Fibroblast of lung (primary cell): ENCODE data around the gene ADCY9. TPM values are rescaled to one million over a fixed set of nuclear protein-coding genes. Genes with fewer than 3 reads are reported as not detected.

Experiments
- DNase-seq, 2 donors: peaks; one replicate each; pipeline versions ENCODE4 v3.0.0 to v3.0.0-alpha.2; 2010; ENCODE audit warnings: low read depth in 2 of 2
- H2AFZ ChIP-seq: 2 replicates; pipeline ENCODE4 v1.5.1; 2012; ENCODE audit warnings: low read length, control low read depth, inconsistent platforms
- H3K27ac ChIP-seq: 2 replicates; pipeline ENCODE4 v1.5.1; 2011; ENCODE audit warnings: low read length, control low read depth; ENCODE audit not compliant: insufficient read depth
- H3K27me3 ChIP-seq: 2 replicates; pipeline ENCODE4 v1.5.1; 2011; ENCODE audit warnings: mild to moderate bottlenecking, low read length; ENCODE audit not compliant: control insufficient read depth, insufficient read depth
- H3K36me3 ChIP-seq: 2 replicates; pipeline ENCODE4 v1.5.1; 2011; ENCODE audit warnings: low read length; ENCODE audit not compliant: control insufficient read depth, insufficient read depth
- H3K4me1 ChIP-seq: 2 replicates; pipeline ENCODE4 v1.5.1; 2011; ENCODE audit warnings: low read length; ENCODE audit not compliant: control insufficient read depth, insufficient read depth; ENCODE audit errors: extremely low read depth
- H3K4me2 ChIP-seq: 2 replicates; pipeline ENCODE4 v1.5.1; 2011; ENCODE audit warnings: low read length, control low read depth; ENCODE audit not compliant: insufficient read depth; ENCODE audit errors: extremely low read depth
- H3K4me3 ChIP-seq, 4 experiments: fragments of 200-600 bp in 1 of 4; sonication (generic) in 1 of 4; replicated peaks in 1 of 4; 2 replicates each; pipeline ENCODE4 v1.5.1; 2011 to 2016; ENCODE audit warnings: low read length in 4 of 4, low read depth in 3 of 4, mild to moderate bottlenecking in 3 of 4, control low read depth in 2 of 4, inconsistent platforms in 1 of 4, mixed read lengths in 1 of 4; ENCODE audit not compliant: insufficient read depth in 1 of 4; ENCODE audit errors: control extremely low read depth in 1 of 4
- H3K79me2 ChIP-seq: 2 replicates; pipeline ENCODE4 v1.5.1; 2012; ENCODE audit warnings: mild to moderate bottlenecking, low read length, inconsistent platforms; ENCODE audit not compliant: control insufficient read depth, insufficient read depth
- H3K9ac ChIP-seq: 2 replicates; pipeline ENCODE4 v1.5.1; 2011; ENCODE audit warnings: mild to moderate bottlenecking, low read length, control low read depth; ENCODE audit not compliant: insufficient read depth
- H3K9me3 ChIP-seq: 2 replicates; pipeline ENCODE4 v1.5.1; 2012; ENCODE audit warnings: low read depth, low read length; ENCODE audit not compliant: control insufficient read depth, insufficient read depth
- H4K20me1 ChIP-seq: 2 replicates; pipeline ENCODE4 v1.5.1; 2011; ENCODE audit warnings: low read length; ENCODE audit not compliant: control insufficient read depth, insufficient read depth; ENCODE audit errors: extremely low read depth
- CTCF ChIP-seq, 2 donors: IDR thresholded peaks in 1 of 2; conservative IDR thresholded peaks in 1 of 2; 1 replicate in 1 of 2; 2 replicates in 1 of 2; pipeline ENCODE4 v1.5.1; 2011 to 2012; ENCODE audit warnings: low read length in 2 of 2, control low read depth in 1 of 2, inconsistent platforms in 1 of 2, low read depth in 1 of 2, mild to moderate bottlenecking in 1 of 2
- EZH2 ChIP-seq: IDR thresholded peaks from 2 replicates; pipeline ENCODE4 v1.5.1; 2012; ENCODE audit warnings: low read length, control low read depth, mild to moderate bottlenecking; ENCODE audit errors: missing control alignments
- polyA plus RNA-seq, 2 donors: library from polyadenylated mRNA; depleted of rRNA in 1 of 2; stranded (reverse) in 1 of 2; unstranded in 1 of 2; fragments of >200 nt; gene quantifications; 2 replicates each; pipeline ENCODE4 v1.2.1, GENCODE V29; 2011 to 2012; ENCODE audit warnings: missing spikeins in 1 of 2
- total RNA-seq: library from RNA; depleted of rRNA; stranded (reverse); fragments of >200 nt; gene quantifications from 2 replicates; pipeline ENCODE4 v1.2.1, GENCODE V29; 2014

Gene ADCY9
- total and polyA plus RNA-seq, 2 donors (not counting 1 experiment from before 2014, with no cell fraction given), result 22.1 to 37.0 TPM

GRCh38 chr16:4008116-4008515, 108.1 kb downstream of the ADCY9 start:
- Histone ChIP-seq H3K79me2 (no peaks in the 10 kb centered on the region), H4K20me1 (no peaks in the 10 kb centered on the region), H2AFZ (no peak overlapping the region), H3K4me1 (no peaks in the 10 kb centered on the region), H3K27me3 (no peaks in the 10 kb centered on the region), H3K4me2 (no peak overlapping the region), H3K36me3 (no peaks in the 10 kb centered on the region), H3K4me3 (no peak overlapping the region), H3K9me3 (no peaks in the 10 kb centered on the region), H3K27ac (no peak overlapping the region), H3K9ac (no peak overlapping the region)
- TF ChIP-seq EZH2 (no peak), CTCF (conservative IDR thresholded peaks at IDR 0.05 in 1 of 2, IDR thresholded peaks at IDR 0.05 in 1 of 2; ENCODE audit: low read depth in 1 of 2, low read length in 2 of 2) (no peak)
- no peak for DNase-seq

- H3K36me3 ChIP-seq, result no peaks in the 10 kb centered on the region
- no peaks in the 10 kb centered on the region for H3K4me1 ChIP-seq
- TF ChIP-seq EZH2 (no peak), CTCF (conservative IDR thresholded peaks at IDR 0.05 in 1 of 2, IDR thresholded peaks at IDR 0.05 in 1 of 2; ENCODE audit: low read depth in 1 of 2, low read length in 2 of 2) (no peak)
- H3K9ac ChIP-seq, result no peak overlapping the region
- no peak overlapping the region for H3K27ac ChIP-seq
- no peaks in the 10 kb centered on the region for H3K79me2 ChIP-seq
- H3K27me3 ChIP-seq, result no peaks in the 10 kb centered on the region
- no peak overlapping the region for H2AFZ ChIP-seq
- H3K4me3 ChIP-seq, result no peak overlapping the region
- DNase-seq, result no peak
- H3K9me3 ChIP-seq, result no peaks in the 10 kb centered on the region
- H3K4me2 ChIP-seq, result no peak overlapping the region
- no peaks in the 10 kb centered on the region for H4K20me1 ChIP-seq
Measured at GRCh38 chr16:4006397-4006999, 109.7 kb downstream of the ADCY9 start.

- no peaks in the 10 kb centered on the region for H3K27me3 ChIP-seq
- H3K36me3 ChIP-seq, result no peaks in the 10 kb centered on the region
- no peak overlapping the region for H2AFZ ChIP-seq
- no peak overlapping the region for H3K27ac ChIP-seq
- no peaks in the 10 kb centered on the region for H3K4me1 ChIP-seq
- TF ChIP-seq EZH2 (no peak), CTCF (conservative IDR thresholded peaks at IDR 0.05 in 1 of 2, IDR thresholded peaks at IDR 0.05 in 1 of 2; ENCODE audit: low read depth in 1 of 2, low read length in 2 of 2) (no peak)
- no peak overlapping the region for H3K9ac ChIP-seq
- no peaks in the 10 kb centered on the region for H3K79me2 ChIP-seq
- DNase-seq, result no peak
- H4K20me1 ChIP-seq, result no peaks in the 10 kb centered on the region
- no peaks in the 10 kb centered on the region for H3K9me3 ChIP-seq
- H3K4me2 ChIP-seq, result no peak overlapping the region
- no peak overlapping the region for H3K4me3 ChIP-seq
Measured at GRCh38 chr16:4005731-4006130, 110.5 kb downstream of the ADCY9 start.
